Neural cell (in vitro differentiated cells): Measurements from ENCODE around the gene DAND5. TPM values are rescaled to one million over a fixed set of nuclear protein-coding genes. Genes with fewer than 3 reads are reported as not detected.

Experiments
- H2AFZ ChIP-seq: fragments of 200-600, 300-800 bp; sonication (generic), shearing (Covaris generic); 2 replicates; pipeline ENCODE4 v1.6.0; 2014; ENCODE audit warnings: low read depth, mild to moderate bottlenecking, antibody characterized with exemption, low read length, moderate library complexity
- H3F3A ChIP-seq: fragments of 200-600 bp; shearing (Covaris generic); 2 replicates; pipeline ENCODE4 v1.6.1; 2016; ENCODE audit warnings: mild to moderate bottlenecking, moderate library complexity, mixed read lengths, antibody characterized with exemption, low read length; ENCODE audit not compliant: insufficient read depth, poor library complexity, severe bottlenecking
- H3K27ac ChIP-seq: fragments of 200-600, 300-800 bp; sonication (generic), shearing (Covaris generic); 2 replicates; pipeline ENCODE4 v1.5.1; 2014; ENCODE audit warnings: mild to moderate bottlenecking, low read length, moderate library complexity
- H3K27me3 ChIP-seq: fragments of 300-800, 200-600 bp; sonication (generic), shearing (Covaris generic); 2 replicates; pipeline ENCODE4 v1.6.0; 2014; ENCODE audit warnings: mild to moderate bottlenecking, low read depth, low read length, moderate library complexity; ENCODE audit not compliant: insufficient read depth
- H3K36me3 ChIP-seq: fragments of 300-800, 200-600 bp; sonication (generic), shearing (Covaris generic); 2 replicates; pipeline ENCODE4 v1.5.1; 2014; ENCODE audit warnings: mild to moderate bottlenecking, antibody characterized with exemption, low read length, moderate library complexity; ENCODE audit not compliant: insufficient read depth
- H3K4me2 ChIP-seq: fragments of 300-800, 200-600 bp; sonication (generic), shearing (Covaris generic); 2 replicates; pipeline ENCODE4 v1.6.0; 2014; ENCODE audit warnings: mild to moderate bottlenecking, low read length
- H3K4me3 ChIP-seq: fragments of 300-800, 200-600 bp; sonication (generic), shearing (Covaris generic); 2 replicates; pipeline ENCODE4 v1.5.1; 2014; ENCODE audit warnings: mild to moderate bottlenecking, low read length, moderate library complexity
- H3K79me2 ChIP-seq: fragments of 200-600 bp; shearing (Covaris generic); replicated peaks from 2 replicates; pipeline ENCODE4 v1.6.0; 2014; ENCODE audit warnings: mild to moderate bottlenecking, low read length, moderate library complexity; ENCODE audit not compliant: insufficient read depth
- H3K9ac ChIP-seq: fragments of 300-800, 200-600 bp; sonication (generic), shearing (Covaris generic); 2 replicates; pipeline ENCODE4 v1.6.1; 2016; ENCODE audit warnings: mild to moderate bottlenecking, low read length, mixed read lengths
- H3K9me2 ChIP-seq: fragments of 200-600 bp; shearing (Covaris generic); 2 replicates; pipeline ENCODE4 v1.6.1; 2016; ENCODE audit warnings: mild to moderate bottlenecking, low read length, mixed read lengths; ENCODE audit not compliant: insufficient read depth
- H3K9me3 ChIP-seq: fragments of 200-600, 300-800 bp; sonication (generic), shearing (Covaris generic); 2 replicates; pipeline ENCODE4 v1.6.1; 2016; ENCODE audit warnings: mild to moderate bottlenecking, mixed run types, low read length, moderate library complexity, mixed read lengths
- H4K20me1 ChIP-seq: fragments of 200-600 bp; shearing (Covaris generic); 2 replicates; pipeline ENCODE4 v1.6.1; 2016; ENCODE audit warnings: mild to moderate bottlenecking, mixed run types; ENCODE audit not compliant: insufficient read depth
- EP300 ChIP-seq: fragments of 450-650 bp; conservative IDR thresholded peaks from 2 replicates; pipeline ENCODE4 v1.6.1; 2014; ENCODE audit warnings: antibody characterized with exemption, mild to moderate bottlenecking, moderate library complexity; ENCODE audit not compliant: poor library complexity, severe bottlenecking
- EZH2 ChIP-seq: fragments of 200-600, 300-800 bp; shearing (Covaris generic), sonication (generic); IDR thresholded peaks from 2 replicates; pipeline ENCODE4 v1.6.1; 2014; ENCODE audit warnings: antibody characterized with exemption, low read length, borderline replicate concordance, mild to moderate bottlenecking; ENCODE audit not compliant: insufficient read depth, poor library complexity, severe bottlenecking
- MXI1 ChIP-seq: fragments of 450-650 bp; conservative IDR thresholded peaks from 2 replicates; pipeline ENCODE4 v1.6.1; 2014; ENCODE audit warnings: antibody characterized with exemption, mild to moderate bottlenecking; ENCODE audit not compliant: poor library complexity, severe bottlenecking
- POLR2AphosphoS5 ChIP-seq: IDR thresholded peaks from 2 replicates; pipeline ENCODE4 v1.6.1; 2012
- RAD21 ChIP-seq: fragments of 450-650 bp; conservative IDR thresholded peaks from 2 replicates; pipeline ENCODE4 v1.6.1; 2014; ENCODE audit warnings: antibody characterized with exemption, mild to moderate bottlenecking, moderate library complexity
- REST ChIP-seq: IDR thresholded peaks from 2 replicates; pipeline ENCODE4 v1.6.1; 2012; ENCODE audit warnings: borderline replicate concordance
- SMC3 ChIP-seq: fragments of 450-650 bp; conservative IDR thresholded peaks from 2 replicates; pipeline ENCODE4 v1.6.1; 2014; ENCODE audit warnings: antibody characterized with exemption, mild to moderate bottlenecking, moderate library complexity; ENCODE audit not compliant: poor library complexity
- TAF1 ChIP-seq: IDR thresholded peaks from 2 replicates; pipeline ENCODE4 v1.6.1; 2012; ENCODE audit warnings: low read depth
- polyA plus RNA-seq: library from polyadenylated mRNA; depleted of rRNA; stranded (reverse); fragments of >200 nt; gene quantifications from 2 replicates; pipeline ENCODE4 v1.2.3, GENCODE V29; 2014
- TF ChIP-seq, protein P1 (sequence below): fragments of 450-650 bp; IDR thresholded peaks from 2 replicates; pipeline ENCODE4 v1.5.1; 2014; ENCODE audit warnings: antibody characterized with exemption, mild to moderate bottlenecking, moderate library complexity; ENCODE audit not compliant: poor library complexity, severe bottlenecking

DAND5 gene
- polyA plus RNA-seq, 1 donor from 2014 or later: not detected

- Histone ChIP-seq H3K27ac (no peak overlapping the region), H3F3A (no peaks in the 10 kb centered on the region), H4K20me1 (no peaks in the 10 kb centered on the region), H3K9ac (no peak overlapping the region), H3K36me3 (no peaks in the 10 kb centered on the region), H3K4me3 (no peak overlapping the region), H3K4me2 (no peak overlapping the region), H3K79me2 (no peaks in the 10 kb centered on the region), H2AFZ (no peak overlapping the region), H3K9me3 (no peaks in the 10 kb centered on the region), H3K27me3 (peaks cover 94% of the 10 kb centered on the region), H3K9me2 (no peaks in the 10 kb centered on the region)
- TF ChIP-seq POLR2AphosphoS5 (no peak), TAF1 (no peak), REST (no peak), EZH2 (no peak), SMC3 (no peak), EP300 (no peak), RAD21 (no peak), MXI1 (no peak)
- TF ChIP-seq, protein P1, sequence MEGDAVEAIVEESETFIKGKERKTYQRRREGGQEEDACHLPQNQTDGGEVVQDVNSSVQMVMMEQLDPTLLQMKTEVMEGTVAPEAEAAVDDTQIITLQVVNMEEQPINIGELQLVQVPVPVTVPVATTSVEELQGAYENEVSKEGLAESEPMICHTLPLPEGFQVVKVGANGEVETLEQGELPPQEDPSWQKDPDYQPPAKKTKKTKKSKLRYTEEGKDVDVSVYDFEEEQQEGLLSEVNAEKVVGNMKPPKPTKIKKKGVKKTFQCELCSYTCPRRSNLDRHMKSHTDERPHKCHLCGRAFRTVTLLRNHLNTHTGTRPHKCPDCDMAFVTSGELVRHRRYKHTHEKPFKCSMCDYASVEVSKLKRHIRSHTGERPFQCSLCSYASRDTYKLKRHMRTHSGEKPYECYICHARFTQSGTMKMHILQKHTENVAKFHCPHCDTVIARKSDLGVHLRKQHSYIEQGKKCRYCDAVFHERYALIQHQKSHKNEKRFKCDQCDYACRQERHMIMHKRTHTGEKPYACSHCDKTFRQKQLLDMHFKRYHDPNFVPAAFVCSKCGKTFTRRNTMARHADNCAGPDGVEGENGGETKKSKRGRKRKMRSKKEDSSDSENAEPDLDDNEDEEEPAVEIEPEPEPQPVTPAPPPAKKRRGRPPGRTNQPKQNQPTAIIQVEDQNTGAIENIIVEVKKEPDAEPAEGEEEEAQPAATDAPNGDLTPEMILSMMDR: no peak
These were observed 33.0 kb downstream of the DAND5 start for GRCh38 chr19:13002166-13002898.

DNA sequence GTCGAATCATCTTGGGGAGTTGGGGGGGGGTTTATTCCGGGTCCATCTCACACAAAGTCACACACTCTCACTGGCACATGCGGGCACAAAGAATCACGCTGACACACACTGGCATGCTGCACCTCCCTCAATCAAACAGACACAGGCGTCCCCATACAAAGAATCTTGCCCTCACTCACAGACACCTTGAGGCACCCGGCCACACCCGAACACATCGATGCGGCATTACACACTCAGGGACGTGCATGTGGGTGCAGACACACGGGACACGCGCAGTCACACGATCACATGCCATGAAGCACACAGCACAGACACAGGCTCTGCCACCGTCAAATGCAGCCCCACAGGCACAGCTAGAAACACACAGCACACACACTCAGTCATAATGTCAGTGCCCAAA lies 33.7 kb downstream of the DAND5 start:
- Histone ChIP-seq H3K9me3 (no peaks in the 10 kb centered on the region), H3K27ac (no peak overlapping the region), H3K27me3 (peaks cover 93% of the 10 kb centered on the region), H3K36me3 (no peaks in the 10 kb centered on the region), H3K9me2 (no peaks in the 10 kb centered on the region), H3F3A (no peaks in the 10 kb centered on the region), H3K4me2 (no peak overlapping the region), H2AFZ (no peak overlapping the region), H3K4me3 (no peak overlapping the region), H3K79me2 (no peaks in the 10 kb centered on the region), H4K20me1 (no peaks in the 10 kb centered on the region), H3K9ac (no peak overlapping the region)
- TF ChIP-seq TAF1: no peak
- TF ChIP-seq EP300: no peak
- TF ChIP-seq SMC3: no peak
- TF ChIP-seq MXI1: no peak
- TF ChIP-seq EZH2: no peak
- TF ChIP-seq, protein P1: no peak
- no peak for TF ChIP-seq REST
